Glutamatergic neuron (in vitro differentiated cells): ENCODE results near the gene MAP4K4. TPM values are rescaled to one million over a fixed set of nuclear protein-coding genes. Genes with fewer than 3 reads are reported as not detected.

Experiments
- DNase-seq: peaks from one replicate; pipeline ENCODE4 v3.0.0; 2022
- H3K27ac Mint-ChIP-seq: one replicate; pipeline ENCODE4 v1.8.0; 2020; ENCODE audit warnings: mild to moderate bottlenecking, mixed read lengths, inconsistent platforms; ENCODE audit not compliant: unreplicated experiment
- H3K27me3 Mint-ChIP-seq: one replicate; pipeline ENCODE4 v1.8.0; 2020; ENCODE audit warnings: mild to moderate bottlenecking, moderate library complexity, mixed read lengths, inconsistent platforms; ENCODE audit not compliant: unreplicated experiment
- H3K36me3 Mint-ChIP-seq: one replicate; pipeline ENCODE4 v1.8.0; 2020; ENCODE audit warnings: mild to moderate bottlenecking, mixed read lengths, inconsistent platforms; ENCODE audit not compliant: unreplicated experiment
- H3K4me1 Mint-ChIP-seq: one replicate; pipeline ENCODE4 v1.8.0; 2020; ENCODE audit warnings: mild to moderate bottlenecking, low read depth, mixed read lengths, inconsistent platforms; ENCODE audit not compliant: unreplicated experiment
- H3K4me3 Mint-ChIP-seq: one replicate; pipeline ENCODE4 v1.8.0; 2020; ENCODE audit warnings: mild to moderate bottlenecking, mixed read lengths, inconsistent platforms; ENCODE audit not compliant: unreplicated experiment
- H3K9me3 Mint-ChIP-seq: one replicate; pipeline ENCODE4 v1.8.0; 2020; ENCODE audit warnings: mild to moderate bottlenecking, moderate library complexity, mixed read lengths, inconsistent platforms; ENCODE audit not compliant: unreplicated experiment
- CTCF ChIP-seq: fragments of 200-600 bp; sonication (generic); IDR thresholded peaks from one replicate; pipeline ENCODE4 v1.5.0; 2021; ENCODE audit not compliant: partially characterized antibody, unreplicated experiment
- long read RNA-seq: library from polyadenylated mRNA; unstranded; transcript quantifications from one replicate; pipeline ENCODE4 v2.0.0, GENCODE V29; 2020; ENCODE audit not compliant: unreplicated experiment
- total RNA-seq: library from RNA; stranded (reverse); fragmentation: NEBNext Ultra II Directional; extraction: Animal tissue kit (Norgen Biotek cat#: 25700); gene quantifications from one replicate; pipeline ENCODE4 v1.2.1, GENCODE V29; 2021; ENCODE audit not compliant: unreplicated experiment

MAP4K4 gene
- 756 TPM for total RNA-seq
- long read RNA-seq, partial matches to known transcripts: 11 of 32 reads
- long read RNA-seq, other reads (novel, unspliced or antisense): 21 of 32 reads

GRCh38 chr2:101697124-101698013, at the start of gene MAP4K4:
Gene MAP4K4, plus strand, starts transcription at chr2:101697707. Its CDS starts 374 bp downstream, at chr2:101698081.
- Mint-ChIP-seq H3K27ac (peak within 1 kb of the TSS; percentile 90), H3K9me3 (peaks cover 14% of the 10 kb centered on the region), H3K36me3 (no peaks in the 10 kb centered on the region), H3K4me1 (peaks cover 9% of the 10 kb centered on the region), H3K27me3 (peaks cover 5% of the 10 kb centered on the region), H3K4me3 (peak within 1 kb of the TSS; percentile 92)
- DNase-seq: peak; percentile 88
- peak; percentile 5 for TF ChIP-seq CTCF

- H3K27me3 Mint-ChIP-seq: no peaks in the 10 kb centered on the region
- DNase-seq: no peak
- H3K9me3 Mint-ChIP-seq: no peaks in the 10 kb centered on the region
- no peak for TF ChIP-seq CTCF
- peaks cover 2% of the 10 kb centered on the region for H3K4me1 Mint-ChIP-seq
- peak overlapping the region; percentile 39 for H3K27ac Mint-ChIP-seq
- no peaks in the 10 kb centered on the region for H3K36me3 Mint-ChIP-seq
- H3K4me3 Mint-ChIP-seq: no peak overlapping the region
These were observed 44.0 kb upstream of the MAP4K4 start for GRCh38 chr2:101653469-101653868.

DNA sequence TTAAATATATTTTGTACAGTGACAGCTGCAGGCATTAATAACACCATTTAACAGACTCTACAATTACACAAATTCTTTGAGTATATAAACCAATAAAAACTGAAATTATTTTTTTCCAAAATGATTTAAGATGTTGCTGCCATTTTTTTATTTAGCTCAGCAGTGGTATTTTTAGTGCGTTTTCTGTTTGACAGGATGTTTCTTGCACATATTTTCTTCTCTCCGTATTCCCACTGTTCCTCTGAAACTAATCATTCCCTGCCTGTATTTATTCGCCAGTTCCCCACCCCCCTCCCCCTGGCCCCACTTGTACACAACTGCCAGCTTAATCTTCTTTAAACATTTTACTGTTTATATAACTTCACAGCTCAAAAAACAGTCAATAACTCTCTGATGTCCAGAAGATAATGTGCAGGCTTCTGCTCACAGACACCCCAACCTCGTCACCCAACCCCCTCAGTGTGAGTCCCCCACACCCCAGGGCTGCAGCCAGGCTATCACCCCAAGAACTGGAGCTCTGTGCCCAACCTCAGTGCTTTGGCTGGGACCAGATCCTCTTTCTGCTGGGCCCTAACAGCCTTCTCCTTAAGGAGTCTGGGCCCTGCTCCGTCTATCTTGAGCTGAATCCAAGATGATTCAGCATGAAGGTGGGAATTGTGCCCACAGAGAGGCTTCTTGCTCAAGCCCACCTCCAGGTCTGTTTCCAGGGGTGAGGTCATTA, 41.6 kb upstream of the MAP4K4 start:
- DNase-seq: no peak
- peaks cover 2% of the 10 kb centered on the region for H3K4me1 Mint-ChIP-seq
- H3K9me3 Mint-ChIP-seq: no peaks in the 10 kb centered on the region
- TF ChIP-seq CTCF: no peak
- no peak overlapping the region for H3K4me3 Mint-ChIP-seq
- no peaks in the 10 kb centered on the region for H3K27me3 Mint-ChIP-seq
- H3K27ac Mint-ChIP-seq: no peak overlapping the region
- no peaks in the 10 kb centered on the region for H3K36me3 Mint-ChIP-seq

DNA sequence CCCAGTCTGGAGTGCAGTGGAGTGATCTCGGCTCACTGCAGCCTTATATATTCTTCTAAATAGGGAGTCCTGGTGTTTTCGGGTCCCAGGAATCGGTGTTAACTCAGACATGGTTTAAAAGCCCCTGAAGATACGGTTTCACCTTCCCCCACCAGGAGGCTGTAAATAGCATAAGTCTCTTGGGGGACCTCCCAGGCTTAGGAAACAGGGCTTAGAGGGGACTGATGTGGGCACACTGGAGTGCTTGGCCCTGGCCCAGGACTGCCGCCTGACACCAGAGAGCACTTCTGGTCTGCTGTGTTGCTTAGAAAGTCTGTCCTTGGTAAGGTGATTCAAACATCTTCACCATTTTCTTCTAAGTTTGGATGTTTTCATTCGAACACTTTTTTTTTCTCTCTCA, 39.7 kb upstream of the MAP4K4 start:
- Mint-ChIP-seq H3K36me3 (no peaks in the 10 kb centered on the region), H3K4me3 (no peak overlapping the region), H3K27me3 (no peaks in the 10 kb centered on the region), H3K27ac (no peak overlapping the region), H3K4me1 (peaks cover 2% of the 10 kb centered on the region), H3K9me3 (no peaks in the 10 kb centered on the region)
- TF ChIP-seq CTCF: no peak
- DNase-seq: no peak

- Mint-ChIP-seq H3K27me3 (no peaks in the 10 kb centered on the region), H3K4me3 (no peak overlapping the region), H3K27ac (no peak overlapping the region), H3K9me3 (no peaks in the 10 kb centered on the region), H3K4me1 (peaks cover 2% of the 10 kb centered on the region), H3K36me3 (no peaks in the 10 kb centered on the region)
- DNase-seq: no peak
- TF ChIP-seq CTCF: no peak
These were observed 39.1 kb upstream of the MAP4K4 start for GRCh38 chr2:101658387-101658786.
